ENCODE measurements around the gene COX7A2L.

- TF ChIP-seq CTCF (IDR thresholded peaks at IDR 0.05): no peak
- no peak for TF ChIP-seq ZFX (IDR thresholded peaks at IDR 0.05; ENCODE audit: borderline replicate concordance)
These were observed 21.1 kb upstream of the COX7A2L start for GRCh38 chr2:42382144-42382543.
